Activated T-helper 1 cell treated with anti-CD3 and anti-CD28 coated beads, Interleukin-12 subunit alpha, Interleukin-12 subunit beta, Interleukin-2, Interleukin-4 antibody, amounts not matched to agents 30 ng/mL and 10 ng/mL and 1 ng/mL, durations not matched to agents 14 hours and 24 hours and 36 hours (primary cell): ENCODE data around the gene HMG20B. TPM values are rescaled to one million over a fixed set of nuclear protein-coding genes. Genes with fewer than 3 reads are reported as not detected.
"Not testable (repeated sequence)": the region's sequence is repeated elsewhere in the genome, so short reads cannot be mapped to it uniquely, and the experiment has no call there.

Experiments
- DNase-seq: peaks from one replicate; pipeline ENCODE4 v3.0.0; 2021; ENCODE audit warnings: low spot score
- H3K27ac Mint-ChIP-seq: one replicate; pipeline ENCODE4 v1.8.0; 2021; ENCODE audit warnings: mild to moderate bottlenecking, mixed read lengths
- H3K27me3 Mint-ChIP-seq: one replicate; pipeline ENCODE4 v1.8.0; 2022; ENCODE audit warnings: mild to moderate bottlenecking, moderate library complexity, mixed read lengths; ENCODE audit not compliant: insufficient read depth
- H3K36me3 Mint-ChIP-seq: one replicate; pipeline ENCODE4 v1.8.0; 2021; ENCODE audit warnings: low read depth, mixed read lengths
- H3K4me1 Mint-ChIP-seq: one replicate; pipeline ENCODE4 v1.8.0; 2021; ENCODE audit warnings: low read depth, mixed read lengths
- H3K4me3 Mint-ChIP-seq: one replicate; pipeline ENCODE4 v1.8.0; 2021; ENCODE audit warnings: mild to moderate bottlenecking, moderate library complexity, mixed read lengths
- H3K9me3 Mint-ChIP-seq: one replicate; pipeline ENCODE4 v1.8.0; 2021; ENCODE audit warnings: mixed read lengths
- intact Hi-C: fragments of 100-400 bp; cut with micrococcal nuclease; formaldehyde crosslinking; loops from one replicate; pipeline ENCODE4 v1.15.1; 2024
- total RNA-seq: library from RNA; stranded (reverse); gene quantifications from 2 replicates; pipeline ENCODE4 v1.2.3, GENCODE V29; 2022

The HMG20B gene
- 56.4 and 63.0 TPM in 2 replicates for total RNA-seq

- Mint-ChIP-seq H3K27ac (peak within 1 kb of the TSS; percentile 75), H3K4me1 (no peaks in the 10 kb centered on the region), H3K27me3 (peaks cover 2% of the 10 kb centered on the region), H3K4me3 (peak within 1 kb of the TSS; percentile 85), H3K9me3 (no peaks in the 10 kb centered on the region), H3K36me3 (peaks cover 9% of the 10 kb centered on the region)
- no peak for DNase-seq
- intact Hi-C loops = loop anchor here (1.0 to 5.0 kb wide), 10 partner anchors 16 to 1921 kb away; partner anchors contain the start of genes FZR1, MFSD12, MPND and TCF3
Observed at GRCh38 chr19:3572855-3573161, at the start of gene HMG20B. Gene HMG20B (plus strand): TSS chr19:3572944. CDS start chr19:3573310, 366 bp downstream.

- no peak for DNase-seq
- intact Hi-C loops = no loop called here
- Mint-ChIP-seq H3K27me3 (no peaks in the 10 kb centered on the region), H3K4me1 (peaks cover 5% of the 10 kb centered on the region), H3K9me3 (no peaks in the 10 kb centered on the region), H3K27ac (no peak overlapping the region), H3K4me3 (no peak overlapping the region), H3K36me3 (peaks cover 14% of the 10 kb centered on the region)
Observed at GRCh38 chr19:3523361-3524077, 49.2 kb upstream of the HMG20B start.

GRCh38 chr19:3524078-3524842, 48.5 kb upstream of the HMG20B start:
- Mint-ChIP-seq H3K27me3 (no peaks in the 10 kb centered on the region), H3K4me3 (no peak overlapping the region), H3K27ac (no peak overlapping the region), H3K9me3 (no peaks in the 10 kb centered on the region), H3K4me1 (peaks cover 5% of the 10 kb centered on the region), H3K36me3 (peaks cover 14% of the 10 kb centered on the region)
- intact Hi-C loops = no loop called here
- no peak for DNase-seq

GRCh38 chr19:3524904-3525451, 47.8 kb upstream of the HMG20B start:
- Mint-ChIP-seq H3K27ac (no peak overlapping the region), H3K9me3 (no peaks in the 10 kb centered on the region), H3K4me3 (no peak overlapping the region), H3K27me3 (no peaks in the 10 kb centered on the region), H3K4me1 (peaks cover 5% of the 10 kb centered on the region), H3K36me3 (peaks cover 14% of the 10 kb centered on the region)
- no peak for DNase-seq
- intact Hi-C loops = no loop called here

GRCh38 chr19:3526507-3527237, 46.1 kb upstream of the HMG20B start:
- intact Hi-C loops = no loop called here
- H3K27me3 Mint-ChIP-seq = no peaks in the 10 kb centered on the region
- no peaks in the 10 kb centered on the region for H3K4me1 Mint-ChIP-seq
- no peaks in the 10 kb centered on the region for H3K9me3 Mint-ChIP-seq
- H3K36me3 Mint-ChIP-seq = peaks cover 14% of the 10 kb centered on the region
- H3K27ac Mint-ChIP-seq = no peak overlapping the region
- no peak overlapping the region for H3K4me3 Mint-ChIP-seq
- DNase-seq = no peak

- Mint-ChIP-seq H3K36me3 (peaks cover 14% of the 10 kb centered on the region), H3K9me3 (no peaks in the 10 kb centered on the region), H3K27me3 (no peaks in the 10 kb centered on the region), H3K4me1 (no peaks in the 10 kb centered on the region), H3K4me3 (no peak overlapping the region), H3K27ac (no peak overlapping the region)
- intact Hi-C loops = no loop called here
- DNase-seq = no peak
Observed at GRCh38 chr19:3527238-3527910, 45.4 kb upstream of the HMG20B start.

GRCh38 chr19:3528080-3528479, 44.7 kb upstream of the HMG20B start:
- DNase-seq = no peak
- peaks cover 14% of the 10 kb centered on the region for H3K36me3 Mint-ChIP-seq
- no peaks in the 10 kb centered on the region for H3K4me1 Mint-ChIP-seq
- no peak overlapping the region for H3K27ac Mint-ChIP-seq
- no peaks in the 10 kb centered on the region for H3K9me3 Mint-ChIP-seq
- intact Hi-C loops = no loop called here
- H3K4me3 Mint-ChIP-seq = no peak overlapping the region
- H3K27me3 Mint-ChIP-seq = no peaks in the 10 kb centered on the region

- Mint-ChIP-seq H3K27ac (no peak overlapping the region), H3K36me3 (peaks cover 14% of the 10 kb centered on the region), H3K9me3 (no peaks in the 10 kb centered on the region), H3K27me3 (no peaks in the 10 kb centered on the region), H3K4me3 (no peak overlapping the region), H3K4me1 (no peaks in the 10 kb centered on the region)
- no peak for DNase-seq
- intact Hi-C loops = no loop called here
Observed at GRCh38 chr19:3528539-3529211, 44.1 kb upstream of the HMG20B start.

GRCh38 chr19:3529299-3529698, 43.4 kb upstream of the HMG20B start:
- intact Hi-C loops, H3K4me3 Mint-ChIP-seq, H3K27me3 Mint-ChIP-seq, H3K4me1 Mint-ChIP-seq, DNase-seq, H3K27ac Mint-ChIP-seq, H3K9me3 Mint-ChIP-seq: not testable (repeated sequence)
- peaks cover 11% of the 10 kb centered on the region for H3K36me3 Mint-ChIP-seq

- Mint-ChIP-seq H3K27ac (no peak overlapping the region), H3K27me3 (no peaks in the 10 kb centered on the region), H3K9me3 (no peaks in the 10 kb centered on the region), H3K4me3 (no peak overlapping the region), H3K36me3 (peaks cover 12% of the 10 kb centered on the region), H3K4me1 (no peaks in the 10 kb centered on the region)
- intact Hi-C loops = no loop called here
- no peak for DNase-seq
Observed at GRCh38 chr19:3530389-3530788, 42.4 kb upstream of the HMG20B start.

GRCh38 chr19:3531716-3532115, 41.0 kb upstream of the HMG20B start:
- Mint-ChIP-seq H3K4me1 (no peaks in the 10 kb centered on the region), H3K27me3 (no peaks in the 10 kb centered on the region), H3K27ac (no peak overlapping the region), H3K9me3 (no peaks in the 10 kb centered on the region), H3K4me3 (no peak overlapping the region), H3K36me3 (peaks cover 15% of the 10 kb centered on the region)
- intact Hi-C loops = no loop called here
- DNase-seq = no peak

- Mint-ChIP-seq H3K9me3 (no peaks in the 10 kb centered on the region), H3K4me3 (no peak overlapping the region), H3K36me3 (peaks cover 11% of the 10 kb centered on the region), H3K4me1 (no peaks in the 10 kb centered on the region), H3K27ac (no peak overlapping the region), H3K27me3 (no peaks in the 10 kb centered on the region)
- intact Hi-C loops = no loop called here
- no peak for DNase-seq
Observed at GRCh38 chr19:3532154-3532786, 40.5 kb upstream of the HMG20B start.
